Stimulated activated effector memory CD8-positive, alpha-beta T cell treated with anti-CD3 and anti-CD28 coated beads, Interleukin-12 subunit alpha, Interleukin-12 subunit beta, amount 100 ng/mL, for 72 hours (primary cell): ENCODE measurements around the gene MYO10.
"Not testable (repeated sequence)": the region's sequence is repeated elsewhere in the genome, so short reads cannot be mapped to it uniquely, and the experiment has no call there.

ENCODE experiments used
- ATAC-seq: fragments of 150-1000 bp; cut with Tn5 transposase; 2 replicates; pipeline ENCODE4 v1.10.0; 2021
- DNase-seq, 2 donors: peaks; one replicate each; pipeline ENCODE4 v3.0.0; 2021 to 2022; ENCODE audit warnings: low spot score in 2 of 2
- H3K27ac Mint-ChIP-seq: one replicate; pipeline ENCODE4 v1.8.0; 2022; ENCODE audit warnings: mild to moderate bottlenecking, mixed read lengths
- H3K36me3 Mint-ChIP-seq: one replicate; pipeline ENCODE4 v1.8.0; 2022; ENCODE audit warnings: mild to moderate bottlenecking, mixed read lengths
- H3K4me1 Mint-ChIP-seq: one replicate; pipeline ENCODE4 v1.8.0; 2022; ENCODE audit warnings: mixed read lengths
- H3K4me3 Mint-ChIP-seq: one replicate; pipeline ENCODE4 v1.8.0; 2022; ENCODE audit warnings: mild to moderate bottlenecking, mixed read lengths
- H3K9me3 Mint-ChIP-seq: one replicate; pipeline ENCODE4 v1.8.0; 2022; ENCODE audit warnings: mixed read lengths

The MYO10 gene

DNA sequence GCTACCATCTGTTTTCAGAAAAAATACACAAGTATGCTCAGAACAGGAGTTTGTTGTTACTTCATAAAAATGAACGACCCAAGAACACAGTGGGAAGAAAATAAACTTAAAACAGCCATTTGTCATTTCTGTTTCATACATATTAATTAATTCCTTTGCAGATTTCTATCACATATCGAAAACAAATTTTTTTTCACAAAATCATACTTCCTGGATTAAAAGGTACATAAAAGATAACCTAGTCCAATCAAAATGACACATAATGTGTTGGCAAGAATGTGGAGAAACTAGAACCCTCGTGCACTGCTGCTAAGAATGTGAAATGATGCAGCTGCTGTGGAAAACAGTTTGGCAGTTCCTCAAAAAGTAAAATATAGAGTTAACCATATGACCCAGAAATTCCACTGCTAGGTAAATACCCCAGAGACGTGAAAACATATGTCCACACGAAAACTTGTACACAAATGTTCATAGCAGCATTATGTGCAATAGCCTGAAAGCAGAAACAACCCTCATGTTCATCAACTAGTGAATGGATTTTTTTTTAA lies 46.0 kb downstream of the MYO10 start:
- Mint-ChIP-seq H3K36me3 (no peaks in the 10 kb centered on the region), H3K9me3 (no peaks in the 10 kb centered on the region), H3K4me1 (no peaks in the 10 kb centered on the region), H3K4me3 (no peak overlapping the region), H3K27ac (no peak overlapping the region)
- DNase-seq (no peak), ATAC-seq (no peak)

DNA sequence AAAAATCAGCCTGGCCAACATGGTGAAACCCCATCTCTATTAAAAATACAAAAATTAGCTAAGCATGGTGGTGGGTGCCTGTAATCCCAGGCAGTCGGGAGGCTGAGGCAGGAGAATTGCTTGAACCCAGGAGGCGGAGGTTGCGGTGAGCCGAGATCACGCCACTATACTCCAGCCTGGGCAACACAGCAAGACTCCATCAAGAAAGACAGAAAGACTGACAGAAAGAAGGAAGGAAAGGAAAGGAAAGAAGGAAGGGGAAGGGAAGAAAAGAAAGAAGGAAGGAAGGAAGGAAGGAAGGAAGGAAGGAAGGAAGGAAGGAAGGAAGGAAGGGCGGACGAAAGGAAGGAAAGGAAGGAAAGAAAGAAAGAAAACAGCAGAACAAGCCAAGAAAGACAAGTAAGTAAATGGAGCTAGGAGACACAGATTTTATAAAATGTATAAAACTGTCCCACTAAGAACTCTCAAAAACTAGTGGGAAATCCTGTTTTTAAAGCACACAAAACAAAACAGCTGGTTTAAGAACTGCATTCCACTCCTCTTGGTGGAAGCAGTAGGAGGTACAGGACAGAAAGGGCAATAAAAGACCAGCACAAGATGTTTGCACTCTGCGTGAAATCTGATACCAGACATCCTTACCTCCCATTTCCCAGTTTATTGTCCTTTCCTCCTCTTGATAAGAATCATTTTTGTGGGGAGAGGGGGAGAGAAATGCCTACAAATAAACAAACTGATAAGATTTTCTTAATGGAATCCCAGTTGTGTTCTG lies 46.7 kb downstream of the MYO10 start:
- no peak overlapping the region for H3K4me3 Mint-ChIP-seq
- H3K4me1 Mint-ChIP-seq: no peaks in the 10 kb centered on the region
- no peak for ATAC-seq

DNA sequence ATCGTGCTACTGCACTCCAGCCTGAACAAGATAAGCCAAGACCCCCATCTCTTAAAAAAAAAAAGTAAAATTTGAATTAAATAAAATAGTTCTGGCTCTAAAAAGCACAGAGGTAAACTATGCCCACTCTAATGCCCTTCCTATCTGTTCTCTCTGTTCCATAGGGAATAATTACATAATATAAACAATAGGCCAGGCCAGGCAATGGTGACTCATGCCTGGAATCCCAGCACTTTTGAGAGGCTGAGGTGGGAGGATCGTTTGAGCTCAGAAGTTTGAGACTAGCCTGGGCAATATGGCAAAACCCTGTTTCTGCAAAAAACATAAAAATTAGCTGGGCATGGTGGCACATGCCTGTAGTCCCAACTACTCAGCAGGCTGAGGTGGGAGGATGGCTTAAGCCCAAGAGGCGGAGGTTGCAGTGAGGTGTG lies 47.4 kb downstream of the MYO10 start:
- Mint-ChIP-seq H3K27ac (no peak overlapping the region), H3K36me3 (no peaks in the 10 kb centered on the region), H3K4me1 (no peaks in the 10 kb centered on the region), H3K4me3 (no peak overlapping the region), H3K9me3 (no peaks in the 10 kb centered on the region)
- no peak for DNase-seq
- ATAC-seq: no peak

More for the DNA sequence above, 46.7 kb downstream of the MYO10 start:
- no peak overlapping the region for H3K27ac Mint-ChIP-seq
- DNase-seq: no peak
- H3K9me3 Mint-ChIP-seq: no peaks in the 10 kb centered on the region
- no peaks in the 10 kb centered on the region for H3K36me3 Mint-ChIP-seq

DNA sequence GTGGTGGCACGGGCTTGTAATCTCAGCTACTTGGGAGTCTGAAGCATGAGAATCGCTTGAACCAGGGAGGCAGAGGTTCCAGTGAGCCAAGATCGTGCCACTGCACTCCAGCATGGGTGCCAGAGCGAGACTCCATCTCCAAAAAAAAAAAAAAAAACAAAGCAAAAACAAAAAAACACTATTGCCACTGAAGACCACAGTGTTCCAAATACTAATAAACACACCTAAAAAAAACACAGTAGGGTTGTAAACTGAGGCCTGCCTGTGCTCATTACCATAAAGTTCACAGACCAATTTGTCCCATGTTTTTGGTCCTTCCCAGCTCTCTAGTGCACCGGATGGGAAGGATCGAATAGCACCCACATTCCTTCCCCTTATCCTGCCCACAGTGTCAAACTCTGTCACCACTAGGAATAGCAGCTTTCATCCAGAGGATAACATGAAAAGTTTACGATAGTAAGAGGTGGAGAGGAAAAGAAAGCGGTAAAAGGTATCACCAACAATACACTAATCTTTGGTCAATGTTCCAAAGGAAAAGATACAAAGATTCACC lies 49.2 kb downstream of the MYO10 start:
- Mint-ChIP-seq H3K27ac (no peak overlapping the region), H3K4me1 (no peaks in the 10 kb centered on the region), H3K9me3 (no peaks in the 10 kb centered on the region), H3K4me3 (no peak overlapping the region), H3K36me3 (no peaks in the 10 kb centered on the region)
- DNase-seq (no peak), ATAC-seq (no peak)

DNA sequence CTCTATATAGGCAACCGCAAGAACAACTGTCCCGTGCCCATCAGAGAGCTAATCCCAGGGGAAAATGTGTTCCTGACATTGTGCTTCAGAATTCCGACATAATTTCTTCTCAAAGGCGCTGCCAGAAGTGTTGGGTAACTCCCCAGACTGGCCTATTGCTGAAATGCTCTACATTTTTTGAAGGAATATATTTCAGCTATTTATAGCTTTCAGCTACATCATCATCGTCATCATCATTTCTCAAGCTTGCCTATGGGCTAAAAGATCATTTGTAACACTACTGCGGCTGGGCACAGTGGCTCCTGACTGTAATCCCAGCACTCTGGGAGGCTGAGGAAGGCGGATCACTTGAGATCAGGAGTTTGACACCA lies 49.7 kb downstream of the MYO10 start:
- H3K27ac Mint-ChIP-seq: no peak overlapping the region
- no peaks in the 10 kb centered on the region for H3K4me1 Mint-ChIP-seq
- no peak for DNase-seq
- no peaks in the 10 kb centered on the region for H3K9me3 Mint-ChIP-seq
- no peak overlapping the region for H3K4me3 Mint-ChIP-seq
- ATAC-seq: no peak
- H3K36me3 Mint-ChIP-seq: no peaks in the 10 kb centered on the region

DNA sequence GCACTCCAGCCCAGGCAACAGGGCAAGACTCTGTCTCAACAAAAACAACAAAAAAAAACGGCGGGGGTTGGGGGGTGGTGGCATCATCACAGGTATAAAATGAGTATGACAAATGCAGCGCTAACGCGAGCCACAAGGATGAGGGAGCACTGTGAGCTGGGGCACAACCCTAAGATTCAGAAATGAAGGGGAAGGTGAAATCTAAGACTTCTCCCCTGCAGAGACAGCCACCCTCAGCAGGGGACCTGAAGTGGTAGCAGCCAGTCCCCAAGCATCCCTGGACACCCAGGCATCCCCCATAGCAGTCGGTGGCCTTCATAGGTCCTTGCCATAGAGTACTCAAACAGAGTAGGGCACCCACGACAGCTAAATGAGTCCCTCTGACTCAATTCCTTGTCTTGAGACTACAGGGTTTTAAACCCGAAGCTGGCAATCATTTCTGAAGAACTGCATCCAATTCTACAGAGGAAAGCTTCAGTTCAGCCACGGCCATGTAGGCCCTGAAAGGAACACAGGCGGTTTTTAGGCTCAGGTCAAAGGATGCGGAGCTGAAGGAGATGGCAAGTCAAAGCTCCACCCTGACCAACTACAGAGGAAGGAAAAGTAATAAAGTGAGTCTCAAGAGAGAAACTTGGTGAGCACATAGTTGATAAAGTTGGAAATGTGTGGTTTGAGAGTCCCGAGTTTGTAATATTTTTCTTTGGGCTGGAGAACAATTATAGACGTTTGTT lies 50.3 kb downstream of the MYO10 start:
- H3K4me1 Mint-ChIP-seq: no peaks in the 10 kb centered on the region
- no peak overlapping the region for H3K4me3 Mint-ChIP-seq
- H3K27ac Mint-ChIP-seq: no peak overlapping the region
- no peaks in the 10 kb centered on the region for H3K9me3 Mint-ChIP-seq
- no peak for DNase-seq
- ATAC-seq: no peak
- H3K36me3 Mint-ChIP-seq: no peaks in the 10 kb centered on the region

DNA sequence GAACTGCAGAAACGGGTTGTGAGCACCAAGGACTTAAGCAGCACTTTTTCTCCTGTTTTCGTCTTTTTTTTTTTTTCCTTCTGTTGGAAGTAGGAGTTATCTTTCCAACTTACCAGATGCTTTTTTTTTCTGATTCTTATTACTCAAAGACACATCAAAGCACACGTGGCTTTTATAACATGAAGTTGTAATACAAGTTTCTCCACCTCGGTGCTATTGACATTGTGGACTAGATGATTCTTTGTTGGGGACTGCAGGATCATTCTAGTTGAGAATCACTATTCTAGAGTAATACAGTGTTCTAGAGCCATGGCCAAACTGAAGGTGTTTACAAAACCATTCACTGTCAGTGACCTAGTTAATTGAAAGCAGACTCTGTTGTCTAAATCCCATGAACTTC lies 51.5 kb downstream of the MYO10 start:
- DNase-seq: no peak
- H3K9me3 Mint-ChIP-seq: no peaks in the 10 kb centered on the region
- no peak for ATAC-seq
- H3K4me1 Mint-ChIP-seq: no peaks in the 10 kb centered on the region
- no peak overlapping the region for H3K27ac Mint-ChIP-seq
- no peaks in the 10 kb centered on the region for H3K36me3 Mint-ChIP-seq
- H3K4me3 Mint-ChIP-seq: no peak overlapping the region

DNA sequence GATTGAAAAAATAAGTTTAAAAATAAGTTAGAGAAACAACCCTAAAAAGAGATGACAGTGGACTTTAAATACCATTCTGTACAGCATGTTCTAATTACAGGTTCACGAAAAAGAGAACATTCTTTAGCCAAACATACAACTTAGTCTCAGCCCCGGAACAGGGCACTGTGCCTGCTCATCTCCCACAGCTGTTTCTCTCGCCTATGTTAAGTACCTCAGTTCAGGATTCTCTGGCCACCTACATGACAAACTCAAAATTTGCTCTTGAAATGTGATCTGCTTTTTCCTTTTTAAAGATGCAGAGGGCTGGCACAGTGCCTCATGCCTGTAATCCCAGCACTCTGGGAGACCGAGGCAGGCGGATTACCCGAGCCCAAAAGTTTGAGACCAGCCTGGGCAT lies 52.3 kb downstream of the MYO10 start:
- no peak overlapping the region for H3K4me3 Mint-ChIP-seq
- H3K9me3 Mint-ChIP-seq: no peaks in the 10 kb centered on the region
- no peaks in the 10 kb centered on the region for H3K36me3 Mint-ChIP-seq
- DNase-seq (no peak), ATAC-seq (no peak)
- H3K27ac Mint-ChIP-seq: no peak overlapping the region
- H3K4me1 Mint-ChIP-seq: no peaks in the 10 kb centered on the region

DNA sequence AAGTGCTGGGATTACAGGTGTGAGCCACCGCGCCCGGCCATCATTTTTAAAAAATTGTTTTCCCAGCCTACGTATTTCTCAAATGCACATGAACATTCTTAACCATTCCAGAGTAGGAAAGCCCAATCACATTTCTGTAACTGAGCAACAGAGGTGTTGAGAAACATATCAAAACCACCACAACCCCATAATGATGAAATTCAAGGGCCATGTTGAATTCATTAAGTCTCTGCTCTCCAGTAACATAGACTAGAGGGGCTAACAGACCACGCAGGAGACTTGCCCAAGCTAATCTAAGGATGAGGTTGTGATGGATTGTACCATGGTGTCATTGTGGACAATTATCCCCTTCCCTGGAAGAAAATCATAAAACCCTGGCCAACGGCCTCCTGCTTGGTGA lies 52.9 kb downstream of the MYO10 start:
- H3K4me3 Mint-ChIP-seq: no peak overlapping the region
- no peak overlapping the region for H3K27ac Mint-ChIP-seq
- H3K9me3 Mint-ChIP-seq: no peaks in the 10 kb centered on the region
- DNase-seq: no peak
- no peaks in the 10 kb centered on the region for H3K4me1 Mint-ChIP-seq
- no peaks in the 10 kb centered on the region for H3K36me3 Mint-ChIP-seq
- ATAC-seq: no peak

DNA sequence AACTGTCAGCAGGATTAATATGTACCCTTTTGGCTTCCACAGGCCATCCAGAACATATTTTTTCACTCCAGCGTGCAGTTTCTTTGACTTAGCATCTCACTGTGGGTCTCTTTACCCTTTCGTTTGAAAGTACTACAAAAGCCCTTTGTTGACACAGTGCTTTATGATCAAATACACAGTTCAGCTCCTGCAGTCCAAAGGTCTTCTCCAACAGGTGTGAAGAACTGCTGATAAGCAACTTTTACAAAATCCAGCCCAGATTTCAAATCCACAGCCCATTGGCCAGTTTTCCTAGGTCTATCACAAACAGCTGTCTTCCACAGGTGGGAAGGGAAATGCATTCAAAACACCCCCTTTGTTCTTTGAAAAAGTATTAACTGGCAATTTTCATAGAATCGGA lies 54.8 kb downstream of the MYO10 start:
- peaks cover 2% of the 10 kb centered on the region for H3K9me3 Mint-ChIP-seq
- no peak overlapping the region for H3K27ac Mint-ChIP-seq
- DNase-seq (no peak), ATAC-seq (no peak)
- no peak overlapping the region for H3K4me3 Mint-ChIP-seq
- no peaks in the 10 kb centered on the region for H3K4me1 Mint-ChIP-seq
- H3K36me3 Mint-ChIP-seq: no peaks in the 10 kb centered on the region

DNA sequence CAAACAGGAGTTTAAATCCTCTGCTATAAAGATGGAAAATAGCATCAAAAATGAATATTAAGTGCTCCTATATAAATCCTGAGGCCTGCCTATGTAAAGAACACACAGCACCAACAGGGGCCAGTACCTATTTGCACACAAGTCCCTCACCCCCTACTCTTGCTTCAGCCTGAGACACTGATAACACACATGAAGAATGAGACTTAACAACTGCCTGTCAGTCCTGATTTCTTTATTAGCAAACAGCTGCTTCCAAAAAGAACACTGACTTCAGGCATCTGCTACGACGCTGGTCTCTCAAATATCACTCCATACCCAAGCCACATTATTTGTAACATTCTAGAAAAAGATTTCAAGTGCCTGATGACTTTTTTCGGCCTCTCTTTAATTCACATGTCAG lies 55.5 kb downstream of the MYO10 start:
- no peak overlapping the region for H3K27ac Mint-ChIP-seq
- DNase-seq (no peak), ATAC-seq (no peak)
- H3K36me3 Mint-ChIP-seq: no peaks in the 10 kb centered on the region
- no peaks in the 10 kb centered on the region for H3K4me1 Mint-ChIP-seq
- no peak overlapping the region for H3K4me3 Mint-ChIP-seq
- peaks cover 2% of the 10 kb centered on the region for H3K9me3 Mint-ChIP-seq

DNA sequence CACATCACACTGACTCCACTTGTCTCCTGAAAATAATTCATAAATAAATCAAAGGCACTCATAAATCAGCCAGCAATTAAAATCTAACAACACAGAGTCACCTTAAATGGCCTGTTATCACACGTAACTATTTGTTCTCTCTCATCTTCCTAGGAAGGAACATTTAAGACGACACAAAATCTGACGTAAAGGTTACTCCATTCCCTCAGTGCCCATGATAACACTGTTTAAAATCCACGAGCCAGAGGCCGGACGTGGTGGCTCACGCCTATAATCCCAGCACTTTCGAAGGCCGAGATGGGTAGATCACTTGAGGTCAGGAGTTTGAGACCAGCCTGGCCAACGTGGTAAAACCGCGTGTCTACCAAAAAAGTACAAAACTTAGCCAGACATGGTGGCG lies 56.4 kb downstream of the MYO10 start:
- Mint-ChIP-seq H3K4me1 (no peaks in the 10 kb centered on the region), H3K4me3 (no peak overlapping the region), H3K9me3 (peaks cover 2% of the 10 kb centered on the region), H3K27ac (no peak overlapping the region), H3K36me3 (no peaks in the 10 kb centered on the region)
- ATAC-seq (no peak), DNase-seq (no peak)

DNA sequence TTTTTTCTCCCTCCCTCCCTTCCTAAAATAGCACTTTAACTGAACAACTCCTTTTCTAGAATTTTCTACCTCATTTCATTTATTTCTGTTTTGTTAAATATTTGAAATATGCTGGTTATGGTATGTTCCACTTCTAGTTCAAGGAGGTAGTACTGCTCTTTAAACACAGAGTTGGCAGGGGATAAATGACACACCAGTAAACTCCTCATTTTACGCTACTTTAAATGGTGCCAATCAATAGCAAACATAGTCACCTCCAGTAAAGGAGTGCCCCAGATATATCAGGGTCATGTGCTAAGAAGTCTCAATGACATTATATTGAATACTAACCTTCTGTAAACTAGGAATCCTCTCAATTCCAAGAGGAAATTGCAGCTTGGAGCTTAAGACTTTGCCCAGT lies 56.9 kb downstream of the MYO10 start:
- Mint-ChIP-seq H3K27ac (no peak overlapping the region), H3K4me1 (no peaks in the 10 kb centered on the region), H3K9me3 (peaks cover 5% of the 10 kb centered on the region), H3K36me3 (no peaks in the 10 kb centered on the region), H3K4me3 (no peak overlapping the region)
- ATAC-seq: no peak
- DNase-seq: no peak

DNA sequence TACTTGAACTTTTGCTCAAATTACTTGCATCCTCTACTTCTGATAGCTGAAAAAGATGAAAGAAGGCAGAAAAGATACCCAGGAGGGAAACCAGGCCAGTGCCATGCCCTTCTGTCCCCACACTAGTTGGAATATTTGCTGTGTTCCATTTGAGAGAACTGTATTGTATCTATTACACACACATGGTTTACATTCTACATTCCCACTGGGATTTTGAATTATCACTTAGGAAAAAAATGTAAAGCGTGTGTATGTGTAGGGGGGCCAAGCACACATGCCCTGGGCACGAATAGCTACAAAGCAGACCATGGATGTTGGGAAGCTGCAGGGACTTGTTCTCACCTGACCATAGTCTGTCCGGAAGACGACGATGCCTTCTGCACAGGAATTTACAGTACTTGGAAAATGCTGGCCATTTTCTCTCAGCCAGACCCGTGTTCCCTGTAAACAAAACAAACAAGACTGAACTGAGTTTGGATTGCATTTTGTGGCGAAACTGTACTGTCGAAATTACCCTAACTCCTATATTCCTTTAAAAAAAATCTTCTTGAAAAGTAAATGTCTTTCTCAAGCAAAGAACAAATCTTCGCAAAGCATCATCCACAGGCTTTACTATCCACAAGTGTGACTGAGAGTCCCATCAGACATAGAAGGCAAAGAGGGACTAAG lies 58.7 kb downstream of the MYO10 start:
- no peaks in the 10 kb centered on the region for H3K36me3 Mint-ChIP-seq

DNA sequence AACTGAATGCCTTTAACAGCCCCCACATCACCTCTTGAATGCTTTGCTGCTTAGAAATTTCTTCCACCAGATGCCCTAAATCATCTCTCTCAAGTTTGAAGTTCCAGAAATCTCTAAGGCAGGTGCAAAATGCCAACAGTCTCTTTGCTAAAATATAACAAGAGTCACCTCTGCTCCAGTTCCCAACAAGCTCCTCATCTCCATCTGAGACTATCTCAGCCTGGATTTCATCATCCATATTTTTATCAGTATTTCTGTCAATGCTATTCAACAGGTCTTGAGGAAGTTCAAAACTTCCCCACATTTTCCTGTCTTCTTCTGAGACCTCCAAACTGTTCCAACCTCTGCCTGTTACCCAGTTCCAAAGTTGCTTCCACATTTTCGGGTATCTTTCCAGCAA lies 61.7 kb downstream of the MYO10 start:
- H3K4me1 Mint-ChIP-seq, ATAC-seq: not testable (repeated sequence)

More for the DNA sequence above, 58.7 kb downstream of the MYO10 start:
- no peaks in the 10 kb centered on the region for H3K4me1 Mint-ChIP-seq
- H3K4me3 Mint-ChIP-seq: no peak overlapping the region
- DNase-seq (no peak), ATAC-seq (no peak)
- H3K9me3 Mint-ChIP-seq: peaks cover 5% of the 10 kb centered on the region
- H3K27ac Mint-ChIP-seq: no peak overlapping the region

More for the DNA sequence above, 61.7 kb downstream of the MYO10 start:
- not testable (repeated sequence) for DNase-seq, H3K27ac Mint-ChIP-seq, H3K9me3 Mint-ChIP-seq, H3K36me3 Mint-ChIP-seq, H3K4me3 Mint-ChIP-seq
